Activated CD8-positive, alpha-beta memory T cell treated with anti-CD3 and anti-CD28 coated beads, Interleukin-2, amount 50 U/mL, for 48 hours (primary cell): ENCODE data around the gene EPB41L3.
"Not testable (repeated sequence)": the region's sequence is repeated elsewhere in the genome, so short reads cannot be mapped to it uniquely, and the experiment has no call there.

Experiments used
- DNase-seq: peaks from one replicate; pipeline ENCODE4 v3.0.0-alpha.2; 2020

Gene EPB41L3

DNA sequence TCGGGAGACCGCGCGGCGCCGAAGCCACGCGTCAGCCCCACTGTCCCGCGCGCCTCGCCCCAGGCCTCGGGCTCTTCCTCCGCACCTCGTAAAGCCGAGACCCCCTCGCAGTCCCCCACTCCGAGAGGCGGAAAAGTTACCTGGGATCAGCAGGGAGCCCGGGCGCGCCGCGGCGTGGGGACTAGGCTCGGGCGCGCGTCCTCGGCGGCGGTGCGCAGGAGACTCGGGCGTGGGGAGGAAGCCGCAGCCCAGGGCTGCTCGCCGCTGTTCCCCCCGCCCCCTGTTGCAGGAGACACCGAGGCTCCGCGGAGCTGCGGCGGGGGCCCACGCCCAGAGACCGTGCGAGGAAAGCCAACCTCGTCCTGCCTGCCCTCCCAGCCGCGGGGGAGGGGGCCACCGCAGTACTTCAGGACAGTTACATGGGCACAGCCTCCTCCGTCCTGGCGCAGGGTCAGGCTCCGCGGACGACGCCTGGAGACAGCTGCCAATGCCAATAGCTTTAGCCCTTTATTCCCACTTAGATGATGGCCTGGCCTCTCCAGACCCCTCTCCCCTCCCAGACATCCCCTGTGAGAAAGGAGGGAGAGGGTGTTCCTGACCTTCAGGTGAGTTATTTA, at the start of gene EPB41L3:
TSS of gene EPB41L3 (minus strand) at position 225 of the 617 bp plus-strand sequence. CDS start 54,814 bp downstream, outside the sequence.
- no peak for DNase-seq

GRCh38 chr18:5588529-5588928, 44.7 kb upstream of the EPB41L3 start:
- DNase-seq, result no peak

DNA sequence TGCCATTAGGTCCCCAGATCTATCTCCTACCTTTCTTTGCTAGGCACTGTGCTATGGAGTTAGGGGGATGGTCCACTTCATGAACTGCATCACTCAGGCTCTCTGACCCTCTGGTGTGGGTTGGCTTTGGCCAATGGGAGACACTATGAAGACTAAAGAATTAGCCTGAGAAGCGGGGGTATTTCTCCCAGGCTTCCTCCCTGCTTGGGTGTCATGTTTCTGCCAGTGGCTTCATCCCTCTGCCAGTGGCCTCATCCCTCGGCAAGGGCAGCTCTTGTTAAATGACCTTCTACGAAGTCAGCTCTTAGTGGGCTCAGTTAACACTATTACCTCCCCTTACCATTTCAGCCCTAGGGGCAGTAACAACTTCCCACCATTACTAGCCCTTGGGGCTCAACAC, 41.9 kb upstream of the EPB41L3 start:
- DNase-seq, result no peak

GRCh38 chr18:5584746-5585417, 41.1 kb upstream of the EPB41L3 start:
- no peak for DNase-seq

DNA sequence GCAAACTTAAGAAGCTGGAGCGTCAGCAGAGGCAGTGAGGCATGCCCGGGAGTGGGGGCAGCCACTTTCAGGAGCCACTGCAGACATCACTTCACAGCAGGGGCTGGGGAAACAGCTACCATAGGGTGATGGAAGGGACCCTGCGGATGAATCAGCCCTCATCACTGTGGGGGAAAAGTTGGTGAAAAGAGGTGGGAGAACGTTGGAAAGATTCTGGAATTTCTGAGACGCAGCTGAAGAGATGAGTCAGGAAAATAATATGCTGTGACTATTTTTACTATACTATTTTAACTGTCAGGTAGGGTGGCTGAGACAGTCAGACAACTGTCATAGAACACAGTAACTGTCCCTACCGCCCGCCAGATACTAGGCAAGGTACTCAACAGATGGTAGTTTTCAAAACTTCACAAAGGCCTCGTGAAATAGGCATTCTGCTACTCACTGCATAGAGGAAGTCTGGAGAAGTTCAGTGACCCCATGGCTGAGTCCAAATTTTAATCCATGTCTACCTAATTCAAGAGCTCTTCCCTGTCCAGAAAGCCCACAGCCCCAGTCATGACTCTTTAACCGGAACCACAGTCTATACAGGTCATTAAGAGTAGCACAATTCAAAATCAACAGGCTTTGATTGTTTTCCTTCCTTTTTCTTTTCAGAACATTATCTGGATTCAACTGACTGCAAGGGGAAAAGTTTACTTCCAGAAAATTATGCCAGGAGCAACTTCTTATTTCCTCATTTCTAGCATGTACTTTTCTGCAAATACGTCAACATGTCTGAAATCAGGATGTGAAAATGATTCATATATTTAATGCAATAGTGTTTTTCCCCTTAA, 39.3 kb upstream of the EPB41L3 start:
- DNase-seq, result no peak

GRCh38 chr18:5582076-5582475, 38.3 kb upstream of the EPB41L3 start:
- no peak for DNase-seq

GRCh38 chr18:5574843-5575242, 31.0 kb upstream of the EPB41L3 start:
- no peak for DNase-seq

DNA sequence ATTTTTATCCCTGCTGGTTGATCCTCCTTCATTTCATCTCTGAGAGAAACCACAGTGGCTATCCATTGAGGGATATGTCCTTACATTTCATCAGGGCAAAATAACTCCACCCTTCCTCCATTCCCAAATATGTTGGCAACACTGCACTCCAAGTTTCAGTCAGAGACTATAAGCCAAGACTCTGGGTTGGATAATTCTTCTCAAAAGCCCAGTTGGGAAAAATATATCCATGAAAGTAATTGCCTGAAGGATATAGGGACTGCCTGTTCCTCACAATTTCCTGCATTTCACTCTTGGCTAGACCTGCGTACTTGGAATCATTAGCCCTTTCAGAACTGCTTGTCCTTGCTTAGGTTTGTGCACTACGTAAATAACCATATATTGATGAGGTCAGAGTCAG, 27.9 kb upstream of the EPB41L3 start:
- DNase-seq, result no peak

GRCh38 chr18:5570613-5571012, 26.8 kb upstream of the EPB41L3 start:
- not testable (repeated sequence) for DNase-seq

GRCh38 chr18:5568416-5568815, 24.6 kb upstream of the EPB41L3 start:
- DNase-seq, result no peak

DNA sequence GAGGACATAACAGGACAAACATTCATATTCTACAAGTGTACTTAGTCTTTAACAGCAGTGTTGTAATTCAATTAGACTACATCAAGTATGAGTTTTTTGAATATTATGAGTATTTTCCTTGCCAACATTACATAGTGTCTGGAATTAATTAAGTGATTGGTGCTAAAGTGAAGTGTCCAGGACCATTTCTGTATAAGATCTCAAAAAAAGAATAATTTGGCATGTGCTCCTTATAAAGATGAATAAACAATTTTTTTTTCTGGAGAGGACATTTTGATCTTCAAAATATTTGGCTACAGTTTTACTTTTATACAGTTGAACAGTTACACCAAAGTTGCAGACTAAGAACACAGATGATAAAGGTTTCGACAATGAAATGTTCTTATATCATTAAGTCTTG, 15.1 kb upstream of the EPB41L3 start:
- DNase-seq, result no peak

- no peak for DNase-seq
These were observed 12.6 kb upstream of the EPB41L3 start for GRCh38 chr18:5556310-5556974.

GRCh38 chr18:5554629-5555028, 10.8 kb upstream of the EPB41L3 start:
- DNase-seq, result no peak

DNA sequence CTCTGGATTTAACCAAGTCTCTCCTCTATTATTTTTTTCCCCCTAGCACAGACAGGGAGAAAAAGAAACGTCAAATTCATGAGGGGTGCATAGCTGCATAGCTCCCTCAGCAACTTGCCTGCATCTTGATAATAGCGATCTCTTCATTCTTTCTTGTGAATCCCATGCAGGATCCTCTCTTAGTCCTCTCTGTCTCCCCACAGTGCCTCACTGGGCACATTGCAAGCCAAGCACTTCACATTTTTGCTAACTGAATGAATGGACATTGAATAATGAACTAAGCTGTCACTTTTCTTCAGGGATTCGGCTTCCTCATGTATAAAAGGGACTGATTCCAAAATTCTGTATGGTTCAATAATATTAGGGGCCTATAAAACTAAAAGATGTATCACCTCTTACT, 2.9 kb upstream of the EPB41L3 start:
- DNase-seq, result no peak

DNA sequence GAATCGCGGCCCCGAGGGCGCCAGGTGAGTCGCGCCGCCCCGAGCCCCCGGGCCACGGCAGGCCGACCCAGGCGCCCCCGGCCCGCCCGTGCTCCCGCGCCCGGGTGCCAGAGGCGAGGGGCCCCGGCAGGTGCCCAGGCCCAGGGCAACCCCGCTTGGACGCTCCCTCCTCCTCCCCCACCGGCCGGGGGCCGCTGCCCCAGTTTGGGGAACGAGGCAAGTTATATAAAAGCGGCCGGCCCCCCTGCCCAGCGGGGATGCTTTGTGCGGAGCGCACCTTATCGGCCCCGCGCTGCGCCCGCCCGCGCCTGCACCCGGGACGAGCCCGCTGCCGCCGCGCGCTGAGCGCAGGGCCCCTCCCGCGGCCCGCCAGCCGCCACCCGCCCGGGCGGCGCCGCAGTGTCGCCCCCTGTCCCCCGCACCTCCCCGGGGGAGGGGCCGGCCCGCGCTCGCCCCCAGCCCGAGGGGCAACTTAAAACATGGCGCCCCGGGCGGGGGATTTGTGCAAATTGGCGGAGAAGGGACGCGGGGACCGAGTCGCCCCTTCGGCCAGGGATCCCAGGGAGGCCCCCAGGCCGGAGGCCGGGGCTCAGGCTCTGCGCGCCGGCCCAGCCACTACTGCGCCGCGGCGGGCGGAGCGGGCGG, 639 bp downstream of the EPB41L3 start:
- DNase-seq, result no peak

GRCh38 chr18:5542515-5543035, 1.2 kb downstream of the EPB41L3 start:
- no peak for DNase-seq

DNA sequence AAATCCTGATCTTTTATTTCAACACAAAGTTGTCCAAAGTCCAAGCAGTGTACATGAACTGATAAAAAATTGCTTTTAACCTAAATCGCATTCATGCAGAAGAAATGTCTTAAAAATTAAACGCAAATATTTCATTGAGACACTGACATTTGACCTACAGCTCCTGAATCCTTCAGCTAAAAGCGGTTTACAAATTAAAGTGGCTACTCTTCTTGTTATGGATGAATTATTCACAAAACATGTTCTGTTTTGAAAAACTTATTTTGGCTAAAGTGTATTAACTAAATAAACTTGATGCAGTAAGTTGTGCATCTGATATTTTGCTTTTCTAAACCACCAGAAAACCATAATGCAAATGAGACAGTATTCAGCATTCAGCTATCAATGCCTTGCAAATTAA, 2.2 kb downstream of the EPB41L3 start:
- no peak for DNase-seq

GRCh38 chr18:5539391-5539790, 4.4 kb downstream of the EPB41L3 start:
- DNase-seq, result no peak

- DNase-seq, result no peak
These were observed 5.3 kb downstream of the EPB41L3 start for GRCh38 chr18:5538544-5538943.

GRCh38 chr18:5537860-5538259, 5.9 kb downstream of the EPB41L3 start:
- DNase-seq, result no peak

GRCh38 chr18:5534845-5535244, 9.0 kb downstream of the EPB41L3 start:
- no peak for DNase-seq

- DNase-seq, result no peak
These were observed 11.7 kb downstream of the EPB41L3 start for GRCh38 chr18:5532066-5532465.
